Osteoblast (primary cell): ENCODE measurements around the gene ERFL. TPM values are rescaled to one million over a fixed set of nuclear protein-coding genes. Genes with fewer than 3 reads are reported as not detected.
"Not testable (repeated sequence)": the region's sequence is repeated elsewhere in the genome, so short reads cannot be mapped to it uniquely, and the experiment has no call there.

Source experiments
- DNase-seq: peaks from one replicate; pipeline ENCODE4 v3.0.0; 2011; ENCODE audit warnings: low spot score, mixed read lengths; ENCODE audit not compliant: insufficient read length; ENCODE audit errors: missing footprints
- H2AFZ ChIP-seq: 2 replicates; pipeline ENCODE4 v1.6.0; 2011; ENCODE audit warnings: mild to moderate bottlenecking, low read length
- H3K27ac ChIP-seq: 2 replicates; pipeline ENCODE4 v1.5.1; 2011; ENCODE audit warnings: mild to moderate bottlenecking, low read depth, low read length, moderate library complexity
- H3K27me3 ChIP-seq: 2 replicates; pipeline ENCODE4 v1.6.0; 2012; ENCODE audit warnings: mild to moderate bottlenecking, control low read depth, inconsistent platforms, low read length, moderate library complexity; ENCODE audit not compliant: insufficient read depth
- H3K36me3 ChIP-seq: 2 replicates; pipeline ENCODE4 v1.5.1; 2011; ENCODE audit warnings: mild to moderate bottlenecking, low read length, control low read depth, moderate library complexity; ENCODE audit not compliant: insufficient read depth
- H3K4me1 ChIP-seq: 2 replicates; pipeline ENCODE4 v1.5.1; 2011; ENCODE audit warnings: mild to moderate bottlenecking, low read length, control low read depth, moderate library complexity; ENCODE audit not compliant: insufficient read depth
- H3K4me2 ChIP-seq: 2 replicates; pipeline ENCODE4 v1.6.0; 2011; ENCODE audit warnings: mild to moderate bottlenecking, low read length; ENCODE audit not compliant: insufficient read depth
- H3K4me3 ChIP-seq: fragments of 200-600 bp; sonication (generic); 3 replicates; pipeline ENCODE4 v1.5.1; 2012; ENCODE audit warnings: mild to moderate bottlenecking, low read length, inconsistent platforms; ENCODE audit not compliant: insufficient read depth
- H3K79me2 ChIP-seq: 2 replicates; pipeline ENCODE4 v1.6.0; 2012; ENCODE audit warnings: mild to moderate bottlenecking, low read length, control low read depth, inconsistent platforms; ENCODE audit not compliant: insufficient read depth
- H3K9me3 ChIP-seq: 2 replicates; pipeline ENCODE4 v1.5.1; 2011; ENCODE audit warnings: low read depth, low read length, control low read depth
- H4K20me1 ChIP-seq: 2 replicates; pipeline ENCODE4 v1.6.0; 2012; ENCODE audit warnings: mild to moderate bottlenecking, low read length, control low read depth; ENCODE audit not compliant: insufficient read depth
- CTCF ChIP-seq: IDR thresholded peaks from 2 replicates; pipeline ENCODE4 v1.5.1; 2011; ENCODE audit warnings: mild to moderate bottlenecking, low read depth, low read length, moderate library complexity; ENCODE audit errors: extremely low read depth
- total RNA-seq: library from RNA; depleted of rRNA; stranded (reverse); fragments of >200 nt; gene quantifications from 2 replicates; pipeline ENCODE4 v1.2.3, GENCODE V29; 2012

Gene ERFL
- total RNA-seq, 1 donor: under 0.01 TPM

GRCh38 chr19:41915021-41915775 is 13.1 kb downstream of the ERFL start:
- Histone ChIP-seq H3K9me3 (no peaks in the 10 kb centered on the region), H3K27me3 (peaks cover 59% of the 10 kb centered on the region), H2AFZ (no peak overlapping the region)

GRCh38 chr19:41914424-41914834 is 13.8 kb downstream of the ERFL start:
- not testable (repeated sequence) for H3K4me3 ChIP-seq, H2AFZ ChIP-seq, H3K4me1 ChIP-seq, H3K4me2 ChIP-seq, H3K9me3 ChIP-seq, H3K36me3 ChIP-seq, H3K79me2 ChIP-seq, DNase-seq, H3K27ac ChIP-seq
- Histone ChIP-seq H4K20me1 (peaks cover 19% of the 10 kb centered on the region), H3K27me3 (peaks cover 61% of the 10 kb centered on the region)

More at GRCh38 chr19:41915021-41915775, 13.1 kb downstream of the ERFL start:
- no peak for DNase-seq
- Histone ChIP-seq H4K20me1 (peaks cover 12% of the 10 kb centered on the region), H3K4me2 (no peak overlapping the region), H3K4me3 (no peak overlapping the region), H3K27ac (no peak overlapping the region), H3K36me3 (no peaks in the 10 kb centered on the region), H3K79me2 (no peaks in the 10 kb centered on the region), H3K4me1 (no peaks in the 10 kb centered on the region)
- no peak for TF ChIP-seq CTCF

- Histone ChIP-seq H3K4me3 (no peak overlapping the region), H3K79me2 (no peaks in the 10 kb centered on the region), H3K27ac (no peak overlapping the region), H3K4me1 (no peaks in the 10 kb centered on the region), H3K27me3 (peaks cover 59% of the 10 kb centered on the region), H3K36me3 (no peaks in the 10 kb centered on the region), H3K9me3 (no peaks in the 10 kb centered on the region), H4K20me1 (peaks cover 22% of the 10 kb centered on the region), H2AFZ (no peak overlapping the region), H3K4me2 (no peak overlapping the region)
- no peak for DNase-seq
- TF ChIP-seq CTCF: no peak
These were observed 14.5 kb downstream of the ERFL start for GRCh38 chr19:41913538-41914423.

GRCh38 chr19:41912899-41913537 is 15.2 kb downstream of the ERFL start:
- peaks cover 59% of the 10 kb centered on the region for H3K27me3 ChIP-seq
- H3K79me2 ChIP-seq: no peaks in the 10 kb centered on the region
- no peak overlapping the region for H2AFZ ChIP-seq
- H3K4me1 ChIP-seq: no peaks in the 10 kb centered on the region
- H3K36me3 ChIP-seq: no peaks in the 10 kb centered on the region
- DNase-seq: peak; percentile 91
- H3K9me3 ChIP-seq: no peaks in the 10 kb centered on the region
- TF ChIP-seq CTCF: no peak
- no peak overlapping the region for H3K4me2 ChIP-seq
- H3K27ac ChIP-seq: no peak overlapping the region
- peaks cover 22% of the 10 kb centered on the region for H4K20me1 ChIP-seq
- no peak overlapping the region for H3K4me3 ChIP-seq
